Measurements from ENCODE around the gene NFIL3. TPM values are rescaled to one million over a fixed set of nuclear protein-coding genes. Genes with fewer than 3 reads are reported as not detected.

The NFIL3 gene
- total and polyA plus RNA-seq, 2 of the 4 experiments (the other 2 are of a cell fraction): 27.6 to 27.7 TPM

GRCh38 chr9:91452844-91453243, 29.2 kb upstream of the NFIL3 start:
- no peak overlapping the region for H3K9ac ChIP-seq (ENCODE audit: low read depth, low read length)
- no peak overlapping the region for H2BK5ac ChIP-seq (ENCODE audit: low read depth, low read length, poor library complexity, severe bottlenecking)
- in situ Hi-C loops (cut with MboI; ENCODE audit: low sequenced_read_pairs): no loop called here
- no peak for DNase-seq
- no peak overlapping the region for H2BK20ac ChIP-seq (ENCODE audit: low read depth, low read length)
- H2AK9ac ChIP-seq (replicated peaks; ENCODE audit: low read depth, low read length, poor library complexity): no peak overlapping the region
- no peak overlapping the region for H3K14ac ChIP-seq (replicated peaks; ENCODE audit: low read depth, low read length)
- H2AK5ac ChIP-seq (ENCODE audit: low read depth, low read length): no peak overlapping the region
- H3K4me1 ChIP-seq (ENCODE audit: control insufficient read depth, insufficient read depth, low read length): no peaks in the 10 kb centered on the region
- intact Hi-C loops (cut with micrococcal nuclease): no loop called here
- no peak overlapping the region for H3K56ac ChIP-seq (ENCODE audit: extremely low read depth, insufficient read depth, low read length)
- H3K27me3 ChIP-seq (ENCODE audit: control insufficient read depth, insufficient read depth, low read length): no peaks in the 10 kb centered on the region
- no peak overlapping the region for H3K4me3 ChIP-seq (ENCODE audit: insufficient read depth, low read depth, low read length)
- H4K5ac ChIP-seq (ENCODE audit: low read depth, low read length): no peak overlapping the region
- no TSS peak for BruUV-seq (replicated peaks)
- no peak overlapping the region for H3K23ac ChIP-seq (ENCODE audit: low read depth, low read length)
- H3K4ac ChIP-seq (ENCODE audit: low read depth, low read length): no peak overlapping the region
- H2BK15ac ChIP-seq (ENCODE audit: low read depth, low read length): no peak overlapping the region
- no peak for TF ChIP-seq MAFK (IDR thresholded peaks at IDR 0.05; ENCODE audit: low read depth, low read length)
- TF ChIP-seq MAZ (IDR thresholded peaks at IDR 0.05; ENCODE audit: borderline replicate concordance, low read depth, low read length): no peak
- TF ChIP-seq FOS (IDR thresholded peaks at IDR 0.05; ENCODE audit: low read depth, low read length): no peak
- no peak for TF ChIP-seq BHLHE40 (IDR thresholded peaks at IDR 0.05; ENCODE audit: low read depth, low read length)
- TF ChIP-seq, protein P1, sequence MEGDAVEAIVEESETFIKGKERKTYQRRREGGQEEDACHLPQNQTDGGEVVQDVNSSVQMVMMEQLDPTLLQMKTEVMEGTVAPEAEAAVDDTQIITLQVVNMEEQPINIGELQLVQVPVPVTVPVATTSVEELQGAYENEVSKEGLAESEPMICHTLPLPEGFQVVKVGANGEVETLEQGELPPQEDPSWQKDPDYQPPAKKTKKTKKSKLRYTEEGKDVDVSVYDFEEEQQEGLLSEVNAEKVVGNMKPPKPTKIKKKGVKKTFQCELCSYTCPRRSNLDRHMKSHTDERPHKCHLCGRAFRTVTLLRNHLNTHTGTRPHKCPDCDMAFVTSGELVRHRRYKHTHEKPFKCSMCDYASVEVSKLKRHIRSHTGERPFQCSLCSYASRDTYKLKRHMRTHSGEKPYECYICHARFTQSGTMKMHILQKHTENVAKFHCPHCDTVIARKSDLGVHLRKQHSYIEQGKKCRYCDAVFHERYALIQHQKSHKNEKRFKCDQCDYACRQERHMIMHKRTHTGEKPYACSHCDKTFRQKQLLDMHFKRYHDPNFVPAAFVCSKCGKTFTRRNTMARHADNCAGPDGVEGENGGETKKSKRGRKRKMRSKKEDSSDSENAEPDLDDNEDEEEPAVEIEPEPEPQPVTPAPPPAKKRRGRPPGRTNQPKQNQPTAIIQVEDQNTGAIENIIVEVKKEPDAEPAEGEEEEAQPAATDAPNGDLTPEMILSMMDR (conservative IDR thresholded peaks at IDR 0.05; ENCODE audit: low read depth, low read length): no peak
- no peak for TF ChIP-seq RFX5 (IDR thresholded peaks at IDR 0.05; ENCODE audit: low read depth, low read length)
- no peak for TF ChIP-seq NFE2L2 (IDR thresholded peaks at IDR 0.05; ENCODE audit: low read depth, low read length)
- TF ChIP-seq ELK1 (IDR thresholded peaks at IDR 0.05; ENCODE audit: borderline replicate concordance, low read depth, low read length): no peak
- TF ChIP-seq, protein P2, sequence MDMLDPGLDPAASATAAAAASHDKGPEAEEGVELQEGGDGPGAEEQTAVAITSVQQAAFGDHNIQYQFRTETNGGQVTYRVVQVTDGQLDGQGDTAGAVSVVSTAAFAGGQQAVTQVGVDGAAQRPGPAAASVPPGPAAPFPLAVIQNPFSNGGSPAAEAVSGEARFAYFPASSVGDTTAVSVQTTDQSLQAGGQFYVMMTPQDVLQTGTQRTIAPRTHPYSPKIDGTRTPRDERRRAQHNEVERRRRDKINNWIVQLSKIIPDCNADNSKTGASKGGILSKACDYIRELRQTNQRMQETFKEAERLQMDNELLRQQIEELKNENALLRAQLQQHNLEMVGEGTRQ (IDR thresholded peaks at IDR 0.05; ENCODE audit: low read depth, low read length): no peak
- TF ChIP-seq SMC3 (IDR thresholded peaks at IDR 0.05; ENCODE audit: low read depth, low read length): no peak
- no peak for TF ChIP-seq RAD21 (IDR thresholded peaks at IDR 0.05; ENCODE audit: low read length)
- TF ChIP-seq CEBPB (IDR thresholded peaks at IDR 0.05; ENCODE audit: low read depth, low read length): no peak
- no peak for TF ChIP-seq POLR2A (IDR thresholded peaks at IDR 0.05; ENCODE audit: low read depth, low read length)
- no peak for TF ChIP-seq RCOR1 (IDR thresholded peaks at IDR 0.05; ENCODE audit: insufficient replicate concordance, low read length)
- TF ChIP-seq MXI1 (IDR thresholded peaks at IDR 0.05; ENCODE audit: borderline replicate concordance, low read depth, low read length): no peak
- no peak for TF ChIP-seq CHD1 (IDR thresholded peaks at IDR 0.05; ENCODE audit: low read depth, low read length)
- no peaks in the 10 kb centered on the region for H3K36me3 ChIP-seq (ENCODE audit: control insufficient read depth, insufficient read depth, low read length)
- H4K91ac ChIP-seq (ENCODE audit: insufficient read depth, low read depth, low read length): no peak overlapping the region
- H2BK120ac ChIP-seq (ENCODE audit: low read depth, low read length): no peak overlapping the region
- no peak overlapping the region for H3K18ac ChIP-seq (ENCODE audit: low read depth, low read length)
- ChIA-PET CTCF (interaction anchor here (0.7 kb wide), 1 partner anchor 788 kb away, joined by 3 read pairs; no protein-coding TSS in a partner anchor), POLR2A (ENCODE audit: unreplicated experiment) (no interaction called here)
- dilution Hi-C loops (cut with HindIII; ENCODE audit: low sequenced_read_pairs, unreplicated experiment): no loop called here
- H3K9me1 ChIP-seq (ENCODE audit: insufficient read depth, low read length): no peaks in the 10 kb centered on the region
- no peak overlapping the region for H4K8ac ChIP-seq (ENCODE audit: low read depth in 2 of 2, low read length in 2 of 2)
- H3K9me3 ChIP-seq (ENCODE audit: control insufficient read depth, insufficient read depth, low read length): no peaks in the 10 kb centered on the region; the same call in 1 of the 2 replicates
- no peak for ATAC-seq (ENCODE audit: low read depth)
- no peaks in the 10 kb centered on the region for H3K79me1 ChIP-seq (ENCODE audit: low read depth in 1 of 2, low read length in 2 of 2)
- no peak overlapping the region for H3K4me2 ChIP-seq (ENCODE audit: low read depth, low read length)
- H2AFZ ChIP-seq (replicated peaks; ENCODE audit: low read length, poor library complexity): no peak overlapping the region
- no CpG with 5 or more reads among the region's 1 CpG for WGBS, 2 experiments (ENCODE audit: extremely low coverage in 2 of 2, insufficient read length in 1 of 2)
- no peaks in the 10 kb centered on the region for H4K20me1 ChIP-seq (ENCODE audit: insufficient read depth, low read length)
- H3K27ac ChIP-seq (ENCODE audit: insufficient read depth, low read length): no peak overlapping the region
